Peyer's patch (tissue), 4 donors: ENCODE results near the gene GLIS2.

ENCODE experiments used
- POLR2A ChIP-seq, 2 donors: fragments of 450-650 bp; IDR thresholded peaks; one replicate each; pipeline ENCODE4 v1.5.1; 2017; ENCODE audit warnings: antibody characterized with exemption in 2 of 2, mild to moderate bottlenecking in 2 of 2, moderate library complexity in 2 of 2
- TF ChIP-seq, protein P1 (sequence below), 6 experiments: fragments of 450-650 bp in 4 of 6; fragments of 200-600 bp in 2 of 6; sonication (generic) in 1 of 6; IDR thresholded peaks; one replicate each; pipeline ENCODE4 v1.5.1; 2017 to 2019; ENCODE audit warnings: antibody characterized with exemption in 6 of 6, mild to moderate bottlenecking in 3 of 6, moderate library complexity in 1 of 6

DNA sequence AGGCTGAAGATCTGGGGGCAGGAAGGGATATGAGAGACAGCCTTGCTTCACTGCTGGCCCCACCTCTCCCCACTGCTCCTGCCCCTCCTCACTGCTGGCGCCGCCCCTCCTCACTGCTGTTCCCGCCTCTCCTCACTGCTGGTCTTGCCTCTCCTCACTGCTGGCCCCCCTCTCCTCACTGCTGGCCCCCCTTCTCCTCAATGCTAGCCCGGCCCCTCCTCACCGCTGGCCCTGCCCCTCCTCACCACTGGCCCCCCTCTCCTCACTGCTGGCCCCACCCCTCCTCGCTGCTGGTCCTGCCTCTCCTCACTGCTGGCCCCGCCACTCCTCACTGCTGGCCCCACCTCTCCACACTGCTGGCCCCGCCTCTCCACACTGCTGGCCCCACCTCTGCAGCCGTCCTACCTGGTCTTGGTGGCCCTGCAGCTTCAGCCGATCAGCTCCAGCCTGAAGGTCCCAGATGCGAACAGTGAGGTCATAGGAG is 44.7 kb downstream of the GLIS2 start:
- no peak for TF ChIP-seq POLR2A (IDR thresholded peaks at IDR 0.05)
- TF ChIP-seq, protein P1, sequence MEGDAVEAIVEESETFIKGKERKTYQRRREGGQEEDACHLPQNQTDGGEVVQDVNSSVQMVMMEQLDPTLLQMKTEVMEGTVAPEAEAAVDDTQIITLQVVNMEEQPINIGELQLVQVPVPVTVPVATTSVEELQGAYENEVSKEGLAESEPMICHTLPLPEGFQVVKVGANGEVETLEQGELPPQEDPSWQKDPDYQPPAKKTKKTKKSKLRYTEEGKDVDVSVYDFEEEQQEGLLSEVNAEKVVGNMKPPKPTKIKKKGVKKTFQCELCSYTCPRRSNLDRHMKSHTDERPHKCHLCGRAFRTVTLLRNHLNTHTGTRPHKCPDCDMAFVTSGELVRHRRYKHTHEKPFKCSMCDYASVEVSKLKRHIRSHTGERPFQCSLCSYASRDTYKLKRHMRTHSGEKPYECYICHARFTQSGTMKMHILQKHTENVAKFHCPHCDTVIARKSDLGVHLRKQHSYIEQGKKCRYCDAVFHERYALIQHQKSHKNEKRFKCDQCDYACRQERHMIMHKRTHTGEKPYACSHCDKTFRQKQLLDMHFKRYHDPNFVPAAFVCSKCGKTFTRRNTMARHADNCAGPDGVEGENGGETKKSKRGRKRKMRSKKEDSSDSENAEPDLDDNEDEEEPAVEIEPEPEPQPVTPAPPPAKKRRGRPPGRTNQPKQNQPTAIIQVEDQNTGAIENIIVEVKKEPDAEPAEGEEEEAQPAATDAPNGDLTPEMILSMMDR (IDR thresholded peaks at IDR 0.05) = no peak
